ENCODE results near the gene POLR1B.

DNA sequence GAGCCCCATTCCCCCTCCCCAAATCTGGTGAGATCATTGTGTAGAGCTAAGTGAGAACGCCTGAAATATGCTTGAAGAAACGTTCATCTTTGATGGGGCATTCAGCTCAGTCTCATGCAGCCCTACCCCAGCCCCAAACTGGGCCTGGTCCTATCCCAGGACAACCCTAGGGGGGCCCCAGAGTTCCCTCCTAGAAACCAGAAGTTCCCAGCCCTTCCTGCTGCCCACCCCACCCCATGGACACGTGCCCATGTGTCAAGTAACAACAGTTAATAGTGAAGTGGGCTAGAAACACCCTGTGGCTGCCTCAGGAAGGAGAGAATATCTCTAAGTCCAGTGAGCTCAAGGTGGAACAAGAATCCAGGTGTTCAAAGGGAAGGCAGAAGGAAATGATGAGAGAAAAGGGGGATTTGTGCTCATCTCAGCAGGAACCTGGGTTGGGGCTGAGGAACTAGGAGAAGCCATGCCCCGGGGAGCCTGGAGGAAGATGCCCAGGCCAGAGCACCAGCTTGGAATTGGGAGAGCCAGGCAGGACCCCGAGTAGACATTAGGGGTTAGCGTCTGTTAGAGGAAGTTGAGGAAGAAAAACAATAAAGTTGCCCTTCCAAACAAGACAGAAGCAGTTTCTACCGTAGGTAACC is 83.3 kb downstream of the POLR1B start:
- TF ChIP-seq, protein P1, sequence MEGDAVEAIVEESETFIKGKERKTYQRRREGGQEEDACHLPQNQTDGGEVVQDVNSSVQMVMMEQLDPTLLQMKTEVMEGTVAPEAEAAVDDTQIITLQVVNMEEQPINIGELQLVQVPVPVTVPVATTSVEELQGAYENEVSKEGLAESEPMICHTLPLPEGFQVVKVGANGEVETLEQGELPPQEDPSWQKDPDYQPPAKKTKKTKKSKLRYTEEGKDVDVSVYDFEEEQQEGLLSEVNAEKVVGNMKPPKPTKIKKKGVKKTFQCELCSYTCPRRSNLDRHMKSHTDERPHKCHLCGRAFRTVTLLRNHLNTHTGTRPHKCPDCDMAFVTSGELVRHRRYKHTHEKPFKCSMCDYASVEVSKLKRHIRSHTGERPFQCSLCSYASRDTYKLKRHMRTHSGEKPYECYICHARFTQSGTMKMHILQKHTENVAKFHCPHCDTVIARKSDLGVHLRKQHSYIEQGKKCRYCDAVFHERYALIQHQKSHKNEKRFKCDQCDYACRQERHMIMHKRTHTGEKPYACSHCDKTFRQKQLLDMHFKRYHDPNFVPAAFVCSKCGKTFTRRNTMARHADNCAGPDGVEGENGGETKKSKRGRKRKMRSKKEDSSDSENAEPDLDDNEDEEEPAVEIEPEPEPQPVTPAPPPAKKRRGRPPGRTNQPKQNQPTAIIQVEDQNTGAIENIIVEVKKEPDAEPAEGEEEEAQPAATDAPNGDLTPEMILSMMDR (IDR thresholded peaks at IDR 0.05 in 4 of 5, conservative IDR thresholded peaks at IDR 0.05 in 1 of 5): no peak
- TF ChIP-seq POLR2A (IDR thresholded peaks at IDR 0.05): no peak

All from gastrocnemius medialis (tissue), 4 donors.